Astrocyte (in vitro differentiated cells and primary cell): ENCODE results near the gene TMIGD2.

ENCODE experiments used
- CTCF ChIP-seq: IDR thresholded peaks from 2 replicates; pipeline ENCODE4 v1.5.1; 2011; ENCODE audit warnings: low read depth, mild to moderate bottlenecking, inconsistent platforms, low read length, moderate library complexity; ENCODE audit not compliant: insufficient read depth
- EZH2 ChIP-seq: IDR thresholded peaks from 2 replicates; pipeline ENCODE4 v1.6.1; 2012; ENCODE audit warnings: mild to moderate bottlenecking, low read length, inconsistent platforms; ENCODE audit not compliant: insufficient read depth

DNA sequence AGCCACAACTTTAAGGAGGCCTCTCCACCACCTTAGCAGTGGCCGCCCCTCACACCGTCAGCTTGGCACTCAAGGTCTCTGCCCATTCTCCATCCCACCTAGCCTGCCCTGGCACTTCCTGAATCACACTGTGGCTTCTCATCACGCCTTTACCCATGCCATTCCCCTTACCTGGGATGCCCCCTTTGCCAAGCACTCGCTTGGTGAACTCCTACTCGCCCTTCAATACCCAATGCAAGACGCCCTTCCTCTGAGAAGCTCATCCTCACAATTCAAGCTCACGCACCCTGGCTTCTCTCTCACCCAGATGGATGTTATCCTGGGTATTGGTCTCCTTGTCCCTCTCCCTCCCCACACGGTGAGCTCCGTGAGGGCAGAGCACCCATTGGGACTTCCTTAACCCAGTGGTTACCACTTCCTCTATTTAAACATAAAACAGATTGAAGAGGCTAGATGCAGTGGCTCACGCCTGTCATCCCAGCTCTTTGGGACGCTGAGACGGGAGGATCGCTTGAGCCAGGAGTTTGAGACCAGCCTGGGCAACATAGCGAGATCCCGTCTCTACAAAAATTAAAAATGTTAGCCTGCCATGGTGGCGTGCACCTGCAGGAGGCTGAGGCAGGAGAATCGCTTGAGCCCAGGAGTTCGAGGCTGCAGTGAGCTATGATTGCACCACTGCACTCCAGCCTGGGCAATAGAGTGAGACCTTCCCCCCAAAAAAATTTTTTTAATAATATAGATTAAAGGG is 35.8 kb downstream of the TMIGD2 start:
- TF ChIP-seq CTCF (no peak), EZH2 (no peak)
